RPMI8226 (cell line): ENCODE measurements around the gene GNG13.
A peak's percentile ranks its signal among the peaks of the same experiment; 100 is the strongest.
"Not testable (repeated sequence)": the region's sequence is repeated elsewhere in the genome, so short reads cannot be mapped to it uniquely, and the experiment has no call there.

Source experiments
- DNase-seq: peaks from one replicate; pipeline ENCODE4 v3.0.0-alpha.2; 2015

Gene GNG13

GRCh38 chr16:776298-776697, 24.2 kb downstream of the GNG13 start:
- not testable (repeated sequence) for DNase-seq

GRCh38 chr16:775236-775796, 25.2 kb downstream of the GNG13 start:
- DNase-seq: no peak

- peak; percentile 68 for DNase-seq
Measured at GRCh38 chr16:774086-775001, 26.2 kb downstream of the GNG13 start.

GRCh38 chr16:772959-773358, 27.6 kb downstream of the GNG13 start:
- DNase-seq: no peak

- DNase-seq: no peak
Measured at GRCh38 chr16:770411-770810, 30.1 kb downstream of the GNG13 start.

GRCh38 chr16:769934-770333, 30.6 kb downstream of the GNG13 start:
- DNase-seq: no peak

- no peak for DNase-seq
Measured at GRCh38 chr16:769184-769784, 31.2 kb downstream of the GNG13 start.

GRCh38 chr16:768428-768827, 32.1 kb downstream of the GNG13 start:
- no peak for DNase-seq

GRCh38 chr16:767743-768235, 32.7 kb downstream of the GNG13 start:
- no peak for DNase-seq

- DNase-seq: no peak
Measured at GRCh38 chr16:766820-767640, 33.5 kb downstream of the GNG13 start.

- DNase-seq: no peak
Measured at GRCh38 chr16:766008-766819, 34.3 kb downstream of the GNG13 start.

- DNase-seq: no peak
Measured at GRCh38 chr16:765488-765865, 35.1 kb downstream of the GNG13 start.

GRCh38 chr16:764848-765487, 35.6 kb downstream of the GNG13 start:
- no peak for DNase-seq

GRCh38 chr16:764184-764750, 36.3 kb downstream of the GNG13 start:
- DNase-seq: no peak

GRCh38 chr16:763369-764183, 37.0 kb downstream of the GNG13 start:
- DNase-seq: no peak

GRCh38 chr16:762595-763268, 37.8 kb downstream of the GNG13 start:
- DNase-seq: no peak

GRCh38 chr16:761625-762513, 38.7 kb downstream of the GNG13 start:
- DNase-seq: no peak

- DNase-seq: no peak
Measured at GRCh38 chr16:760545-761343, 39.8 kb downstream of the GNG13 start, which contains the start of gene MSLN. MSLN (plus strand) TSS chr16:760734; CDS start chr16:762681, 1,947 bp downstream.
